HG03354 (cell line): Measurements from ENCODE around the gene PRSS21.

Source experiments
- ATAC-seq: cut with Tn5 transposase; IDR thresholded peaks from one replicate; pipeline ENCODE4 v1.9.1; 2021; ENCODE audit warnings: mild to moderate bottlenecking; ENCODE audit not compliant: unreplicated experiment, poor library complexity, severe bottlenecking

The PRSS21 gene

GRCh38 chr16:2779151-2779920 is 37.7 kb upstream of the PRSS21 start:
- no peak for ATAC-seq

- ATAC-seq: no peak
These were observed 36.8 kb upstream of the PRSS21 start for GRCh38 chr16:2779978-2780898.

- no peak for ATAC-seq
These were observed 34.3 kb upstream of the PRSS21 start for GRCh38 chr16:2782583-2783351.

GRCh38 chr16:2783581-2784357 is 33.3 kb upstream of the PRSS21 start:
- no peak for ATAC-seq

GRCh38 chr16:2784358-2785100 is 32.5 kb upstream of the PRSS21 start:
- no peak for ATAC-seq

- no peak for ATAC-seq
These were observed 31.7 kb upstream of the PRSS21 start for GRCh38 chr16:2785101-2785991.

GRCh38 chr16:2786061-2786825 is 30.8 kb upstream of the PRSS21 start:
- no peak for ATAC-seq

GRCh38 chr16:2786826-2787151 is 30.2 kb upstream of the PRSS21 start:
- no peak for ATAC-seq

GRCh38 chr16:2787406-2787805 is 29.6 kb upstream of the PRSS21 start, which contains the start of gene PRSS33:
Gene PRSS33 (minus strand): TSS chr16:2787560. CDS start chr16:2786547, 1,013 bp downstream.
- no peak for ATAC-seq

GRCh38 chr16:2787961-2788360 is 29.1 kb upstream of the PRSS21 start:
- no peak for ATAC-seq

GRCh38 chr16:2790631-2791030 is 26.4 kb upstream of the PRSS21 start:
- no peak for ATAC-seq

- no peak for ATAC-seq
These were observed 25.9 kb upstream of the PRSS21 start for GRCh38 chr16:2791174-2791573.

GRCh38 chr16:2792940-2793339 is 24.1 kb upstream of the PRSS21 start:
- ATAC-seq: no peak

GRCh38 chr16:2795395-2796143 is 21.5 kb upstream of the PRSS21 start:
- ATAC-seq: no peak

- no peak for ATAC-seq
These were observed 18.3 kb upstream of the PRSS21 start for GRCh38 chr16:2798723-2799204.

GRCh38 chr16:2799205-2799858 is 17.7 kb upstream of the PRSS21 start:
- no peak for ATAC-seq
